ENCODE results near the gene UNC5A.

GRCh38 chr5:176810687-176811501 lies 535 bp downstream of the UNC5A start:
- no peak for TF ChIP-seq REST (IDR thresholded peaks at IDR 0.05; ENCODE audit: insufficient read depth in 1 of 2, low read depth in 2 of 2, low read length in 2 of 2)
- no peak for TF ChIP-seq POLR2AphosphoS5 (IDR thresholded peaks at IDR 0.05; ENCODE audit: low read depth, low read length)

Data from PFSK-1 (cell line).